ENCODE measurements around the gene JPH3.

Gene JPH3

GRCh38 chr16:87652386-87652785 lies 50.1 kb downstream of the JPH3 start:
- no peak for DNase-seq (ENCODE audit: low spot score)
- no peak overlapping the region for H3K27ac ChIP-seq
- ChIA-PET POLR2A (ENCODE audit: low non-redundant PET) (no interaction called here), CTCF (interaction anchor here (1.2 kb wide), 1 partner anchor 40 kb away, joined by 5 read pairs; no protein-coding TSS in a partner anchor)
- no peak for TF ChIP-seq CTCF (conservative IDR thresholded peaks at IDR 0.05; ENCODE audit: low read depth)

- POLR2A ChIA-PET (ENCODE audit: low non-redundant PET): no interaction called here
- TF ChIP-seq CTCF (conservative IDR thresholded peaks at IDR 0.05; ENCODE audit: low read depth): no peak
- CTCF ChIA-PET: interaction anchor here (0.5 to 1.2 kb wide), 3 partner anchors 17 to 218 kb away, joined by 3 to 5 read pairs (median 5); no protein-coding TSS in a partner anchor
- no peak for DNase-seq (ENCODE audit: low spot score)
- H3K27ac ChIP-seq: no peak overlapping the region
Observed at GRCh38 chr16:87652799-87653198, 50.5 kb downstream of the JPH3 start.

GRCh38 chr16:87653234-87653633 lies 50.9 kb downstream of the JPH3 start:
- DNase-seq (ENCODE audit: low spot score): peak; percentile 21
- TF ChIP-seq CTCF (conservative IDR thresholded peaks at IDR 0.05; ENCODE audit: low read depth): peak; percentile 19; the same call in 1 of the 2 replicates
- CTCF ChIA-PET: interaction anchor here (0.5 to 1.2 kb wide), 3 partner anchors 17 to 219 kb away, joined by 3 to 5 read pairs (median 5); no protein-coding TSS in a partner anchor
- H3K27ac ChIP-seq: no peak overlapping the region
- POLR2A ChIA-PET (ENCODE audit: low non-redundant PET): no interaction called here

- DNase-seq (ENCODE audit: low spot score): no peak
- no peak for TF ChIP-seq CTCF (conservative IDR thresholded peaks at IDR 0.05; ENCODE audit: low read depth)
- ChIA-PET CTCF (no interaction called here), POLR2A (ENCODE audit: low non-redundant PET) (no interaction called here)
- H3K27ac ChIP-seq: no peak overlapping the region
Observed at GRCh38 chr16:87654826-87655225, 52.5 kb downstream of the JPH3 start.

- DNase-seq (ENCODE audit: low spot score): no peak
- ChIA-PET POLR2A (ENCODE audit: low non-redundant PET) (no interaction called here), CTCF (no interaction called here)
- no peak for TF ChIP-seq CTCF (conservative IDR thresholded peaks at IDR 0.05; ENCODE audit: low read depth)
- H3K27ac ChIP-seq: no peak overlapping the region
Observed at GRCh38 chr16:87656328-87656727, 54.0 kb downstream of the JPH3 start.

- no peak for DNase-seq (ENCODE audit: low spot score)
- no peak for TF ChIP-seq CTCF (conservative IDR thresholded peaks at IDR 0.05; ENCODE audit: low read depth)
- ChIA-PET POLR2A (ENCODE audit: low non-redundant PET) (no interaction called here), CTCF (no interaction called here)
- H3K27ac ChIP-seq: no peak overlapping the region
Observed at GRCh38 chr16:87657621-87658192, 55.4 kb downstream of the JPH3 start.

Measured in RWPE1 (cell line).